AG04449 (cell line): ENCODE data around the gene LTBP2.

Experiments
- CTCF ChIA-PET: fragments of 350-600 bp; formaldehyde crosslinking; extraction: SDS; loops from one replicate; lab custom pipeline; 2021; ENCODE audit warnings: antibody characterized with exemption; lab: Yijun Ruan, JAX
- POLR2A ChIA-PET: fragments of 400-600, 350-600 bp; formaldehyde crosslinking; extraction: SDS; loops from one replicate; lab custom pipeline; 2020; ENCODE audit warnings: antibody characterized with exemption, inconsistent platforms; lab: Yijun Ruan, JAX
- DNase-seq: peaks from one replicate; pipeline ENCODE4 v3.0.0-alpha.2; 2010; ENCODE audit warnings: low read depth, low spot score
- H3K4me3 ChIP-seq: 2 replicates; pipeline ENCODE4 v1.5.1; 2011; ENCODE audit warnings: low read depth, mild to moderate bottlenecking, control low read depth, low read length
- CTCF ChIP-seq: IDR thresholded peaks from one replicate; pipeline ENCODE4 v1.5.1; 2011; ENCODE audit warnings: mild to moderate bottlenecking, moderate library complexity, low read length, control low read depth, inconsistent platforms; ENCODE audit not compliant: insufficient read depth; ENCODE audit errors: missing control alignments

The LTBP2 gene

GRCh38 chr14:74574706-74575105, 37.3 kb downstream of the LTBP2 start:
- TF ChIP-seq CTCF, result no peak
- ChIA-PET POLR2A (interaction anchor here (0.7 to 1.5 kb wide), 4 partner anchors 9 to 37 kb away, joined by 3 to 5 read pairs (median 4); no protein-coding TSS in a partner anchor), CTCF (interaction anchor here (0.8 to 3.7 kb wide), 9 partner anchors 10 to 331 kb away, joined by 3 to 27 read pairs (median 4); partner anchors contain the start of genes LTBP2 and YLPM1)
- H3K4me3 ChIP-seq, result no peak overlapping the region
- DNase-seq, result no peak

GRCh38 chr14:74574090-74574433, 38.0 kb downstream of the LTBP2 start:
- ChIA-PET POLR2A (interaction anchor here (0.7 to 1.5 kb wide), 4 partner anchors 10 to 37 kb away, joined by 3 to 5 read pairs (median 4); no protein-coding TSS in a partner anchor), CTCF (interaction anchor here (0.9 to 3.7 kb wide), 9 partner anchors 14 to 332 kb away, joined by 3 to 27 read pairs (median 4); partner anchors contain the start of genes LTBP2 and YLPM1)
- no peak for DNase-seq
- no peak overlapping the region for H3K4me3 ChIP-seq
- no peak for TF ChIP-seq CTCF

- TF ChIP-seq CTCF, result no peak
- ChIA-PET POLR2A (interaction anchor here (1.2 to 2.7 kb wide), 3 partner anchors 10 to 43 kb away, joined by 4 to 18 read pairs (median 5); no protein-coding TSS in a partner anchor), CTCF (interaction anchor here (1.3 to 3.7 kb wide), 11 partner anchors 8 to 231 kb away, joined by 3 to 27 read pairs (median 6); partner anchors contain the start of gene LTBP2)
- no peak for DNase-seq
- no peak overlapping the region for H3K4me3 ChIP-seq
Observed at GRCh38 chr14:74573421-74574089, 38.5 kb downstream of the LTBP2 start.

- peak overlapping the region; percentile 36 for H3K4me3 ChIP-seq
- POLR2A ChIA-PET, result interaction anchor here (0.9 to 2.7 kb wide), 8 partner anchors 11 to 64 kb away, joined by 3 to 18 read pairs (median 4); no protein-coding TSS in a partner anchor
- CTCF ChIA-PET, result interaction anchor here (1.3 to 3.7 kb wide), 10 partner anchors 9 to 232 kb away, joined by 3 to 27 read pairs (median 6); partner anchors contain the start of gene LTBP2
- TF ChIP-seq CTCF, result no peak
- DNase-seq, result no peak
Observed at GRCh38 chr14:74572726-74573301, 39.2 kb downstream of the LTBP2 start.

GRCh38 chr14:74571901-74572725, 39.9 kb downstream of the LTBP2 start:
- POLR2A ChIA-PET, result interaction anchor here (0.6 to 2.7 kb wide), 14 partner anchors 9 to 87 kb away, joined by 3 to 18 read pairs (median 4); no protein-coding TSS in a partner anchor
- peak; percentile 99 for DNase-seq
- peak overlapping the region; percentile 36 for H3K4me3 ChIP-seq
- no peak for TF ChIP-seq CTCF
- CTCF ChIA-PET, result interaction anchor here (0.8 to 3.7 kb wide), 12 partner anchors 9 to 232 kb away, joined by 3 to 27 read pairs (median 6); partner anchors contain the start of gene LTBP2
